Gastroesophageal sphincter (tissue), 3 donors: ENCODE measurements around the gene RIPK3.

Source experiments
- POLR2A ChIP-seq, 2 donors: fragments of 450-650 bp; IDR thresholded peaks; one replicate each; pipeline ENCODE4 v1.6.1; 2017; ENCODE audit warnings: antibody characterized with exemption in 2 of 2, mild to moderate bottlenecking in 2 of 2, moderate library complexity in 1 of 2
- TF ChIP-seq, protein P1 (sequence below), 4 experiments: fragments of 200-600 bp in 2 of 4; fragments of 450-650 bp in 2 of 4; sonication (generic) in 1 of 4; IDR thresholded peaks; one replicate each; pipeline ENCODE4 v1.5.1; 2017 to 2019; ENCODE audit warnings: antibody characterized with exemption in 4 of 4, mild to moderate bottlenecking in 2 of 4, moderate library complexity in 2 of 4

DNA sequence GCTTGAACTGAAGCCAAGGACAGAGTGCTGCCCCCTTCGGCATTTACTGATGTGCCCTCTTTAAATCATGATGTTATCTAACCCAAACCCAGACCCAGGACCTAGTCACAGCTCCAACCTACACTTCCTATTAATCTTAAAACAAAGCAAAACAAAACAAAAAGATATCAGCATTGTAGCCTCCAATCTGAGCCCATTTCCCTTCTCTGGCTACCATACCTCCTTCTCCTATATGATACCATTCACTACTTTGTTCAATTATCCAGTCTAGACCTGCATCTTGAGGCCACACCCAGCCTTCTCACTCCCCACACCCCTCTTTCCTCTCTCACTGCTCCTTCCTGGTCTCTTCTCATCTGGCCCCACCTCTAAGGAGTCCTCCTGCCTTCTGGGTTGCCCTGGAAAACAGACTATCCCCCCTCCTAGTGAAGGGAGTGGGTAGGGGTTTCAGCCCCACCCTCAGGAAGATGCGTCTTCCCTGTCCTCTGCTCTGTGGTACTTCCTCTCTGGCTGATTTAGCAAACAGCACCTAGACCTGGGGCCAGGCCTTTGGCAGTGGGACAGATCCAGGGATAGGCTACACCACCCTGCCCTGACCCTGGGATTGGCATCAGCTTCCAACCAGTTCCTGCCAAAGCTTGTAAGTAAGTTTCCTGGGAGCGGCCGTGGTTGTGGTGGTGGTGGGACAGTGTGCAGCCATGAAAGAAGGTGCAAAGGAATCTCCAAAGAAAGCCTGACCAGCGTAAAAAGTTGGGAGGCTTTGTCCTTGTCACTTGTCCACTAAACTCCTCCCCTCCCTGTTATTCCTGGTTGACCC is 25.2 kb downstream of the RIPK3 start:
- TF ChIP-seq, protein P1, sequence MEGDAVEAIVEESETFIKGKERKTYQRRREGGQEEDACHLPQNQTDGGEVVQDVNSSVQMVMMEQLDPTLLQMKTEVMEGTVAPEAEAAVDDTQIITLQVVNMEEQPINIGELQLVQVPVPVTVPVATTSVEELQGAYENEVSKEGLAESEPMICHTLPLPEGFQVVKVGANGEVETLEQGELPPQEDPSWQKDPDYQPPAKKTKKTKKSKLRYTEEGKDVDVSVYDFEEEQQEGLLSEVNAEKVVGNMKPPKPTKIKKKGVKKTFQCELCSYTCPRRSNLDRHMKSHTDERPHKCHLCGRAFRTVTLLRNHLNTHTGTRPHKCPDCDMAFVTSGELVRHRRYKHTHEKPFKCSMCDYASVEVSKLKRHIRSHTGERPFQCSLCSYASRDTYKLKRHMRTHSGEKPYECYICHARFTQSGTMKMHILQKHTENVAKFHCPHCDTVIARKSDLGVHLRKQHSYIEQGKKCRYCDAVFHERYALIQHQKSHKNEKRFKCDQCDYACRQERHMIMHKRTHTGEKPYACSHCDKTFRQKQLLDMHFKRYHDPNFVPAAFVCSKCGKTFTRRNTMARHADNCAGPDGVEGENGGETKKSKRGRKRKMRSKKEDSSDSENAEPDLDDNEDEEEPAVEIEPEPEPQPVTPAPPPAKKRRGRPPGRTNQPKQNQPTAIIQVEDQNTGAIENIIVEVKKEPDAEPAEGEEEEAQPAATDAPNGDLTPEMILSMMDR (IDR thresholded peaks at IDR 0.05) = no peak
- no peak for TF ChIP-seq POLR2A (IDR thresholded peaks at IDR 0.05)
